HFFc6 (cell line): ENCODE data around the gene COL9A3. TPM values are rescaled to one million over a fixed set of nuclear protein-coding genes. Genes with fewer than 3 reads are reported as not detected.

ENCODE experiments used
- DNase-seq: peaks from one replicate; pipeline ENCODE4 v3.0.0-alpha.2; 2018
- H3K27ac Mint-ChIP-seq: 2 replicates; pipeline ENCODE4 v1.8.0; 2020; ENCODE audit warnings: mild to moderate bottlenecking, mixed read lengths
- H3K27me3 Mint-ChIP-seq: 2 replicates; pipeline ENCODE4 v1.8.0; 2021; ENCODE audit warnings: mild to moderate bottlenecking, moderate library complexity, mixed read lengths; ENCODE audit not compliant: insufficient read depth
- H3K36me3 Mint-ChIP-seq: 2 replicates; pipeline ENCODE4 v1.8.0; 2021; ENCODE audit warnings: low read depth, mixed read lengths
- H3K4me1 Mint-ChIP-seq: 2 replicates; pipeline ENCODE4 v1.8.0; 2020; ENCODE audit warnings: low read depth, mixed read lengths
- H3K4me3 Mint-ChIP-seq: 2 replicates; pipeline ENCODE4 v1.8.0; 2020; ENCODE audit warnings: mild to moderate bottlenecking, moderate library complexity, mixed read lengths
- H3K9me3 Mint-ChIP-seq: 2 replicates; pipeline ENCODE4 v1.8.0; 2020; ENCODE audit warnings: mild to moderate bottlenecking, mixed read lengths
- CTCF ChIP-seq: fragments of 200-600 bp; sonication (generic); IDR thresholded peaks from 2 replicates; pipeline ENCODE4 v1.5.0; 2021; ENCODE audit warnings: antibody characterized with exemption, mild to moderate bottlenecking
- total RNA-seq, 6 experiments: library from RNA; stranded (reverse); fragmentation: NEBNext Ultra II Directional; extraction: Animal tissue kit (Norgen Biotek cat#: 25700); gene quantifications; 2 replicates in 1 of 6; 3 replicates in 5 of 6; pipeline ENCODE4 v1.2.3, GENCODE V29; 2021

COL9A3 gene
- total RNA-seq, 6 experiments from 2014 or later, result 0.07 to 0.34 (median 0.09) TPM; not detected in 3

DNA sequence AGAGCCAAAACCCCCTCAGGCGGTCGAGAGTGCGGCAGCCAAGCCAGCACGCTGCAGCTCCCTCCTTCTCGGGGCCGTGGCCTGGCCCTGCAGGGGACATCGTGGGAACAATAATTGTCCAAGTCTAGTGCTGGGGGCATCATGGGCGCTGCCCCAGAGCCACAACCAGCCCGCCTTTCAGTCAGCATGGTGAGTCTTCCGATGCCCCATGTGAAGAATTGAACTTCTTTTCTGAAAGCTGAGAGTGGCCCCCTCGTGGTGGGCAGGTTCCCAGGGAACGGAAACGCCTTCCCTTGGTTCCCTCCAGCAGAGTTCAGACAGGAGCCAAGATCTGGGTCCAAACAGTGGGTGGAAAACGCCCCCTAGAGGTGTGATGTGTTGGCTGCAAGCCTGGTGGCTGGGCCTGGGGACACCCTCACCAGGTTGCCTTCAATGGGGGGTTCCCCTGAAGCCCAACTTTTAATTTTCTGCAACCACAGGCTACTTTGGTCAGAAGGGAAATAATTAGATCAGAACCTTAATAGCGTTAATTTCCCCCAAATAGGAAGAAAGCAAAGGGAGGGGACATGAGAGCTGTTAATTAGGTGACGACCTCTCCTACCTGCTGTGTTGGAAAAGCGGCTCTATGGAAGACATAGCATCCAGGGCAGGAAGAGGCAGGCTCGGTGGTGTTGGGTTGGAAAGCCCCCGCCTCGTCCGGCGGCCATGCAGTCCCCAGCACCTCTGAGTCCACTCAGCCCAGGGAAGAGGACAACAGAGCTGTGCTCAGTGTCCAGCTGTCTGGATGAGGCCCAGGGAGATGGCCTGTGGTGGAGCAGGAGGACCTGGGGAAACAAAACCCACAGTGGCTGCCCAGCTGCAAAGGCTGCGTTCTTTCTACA is 25.3 kb upstream of the COL9A3 start:
- Mint-ChIP-seq H3K36me3 (no peaks in the 10 kb centered on the region), H3K27me3 (peaks cover 3% of the 10 kb centered on the region), H3K4me1 (peaks cover 25% of the 10 kb centered on the region), H3K27ac (peak overlapping the region; percentile 88), H3K9me3 (no peaks in the 10 kb centered on the region), H3K4me3 (peak overlapping the region; percentile 67)
- DNase-seq, result peak; percentile 89
- peak; percentile 99 for TF ChIP-seq CTCF

DNA sequence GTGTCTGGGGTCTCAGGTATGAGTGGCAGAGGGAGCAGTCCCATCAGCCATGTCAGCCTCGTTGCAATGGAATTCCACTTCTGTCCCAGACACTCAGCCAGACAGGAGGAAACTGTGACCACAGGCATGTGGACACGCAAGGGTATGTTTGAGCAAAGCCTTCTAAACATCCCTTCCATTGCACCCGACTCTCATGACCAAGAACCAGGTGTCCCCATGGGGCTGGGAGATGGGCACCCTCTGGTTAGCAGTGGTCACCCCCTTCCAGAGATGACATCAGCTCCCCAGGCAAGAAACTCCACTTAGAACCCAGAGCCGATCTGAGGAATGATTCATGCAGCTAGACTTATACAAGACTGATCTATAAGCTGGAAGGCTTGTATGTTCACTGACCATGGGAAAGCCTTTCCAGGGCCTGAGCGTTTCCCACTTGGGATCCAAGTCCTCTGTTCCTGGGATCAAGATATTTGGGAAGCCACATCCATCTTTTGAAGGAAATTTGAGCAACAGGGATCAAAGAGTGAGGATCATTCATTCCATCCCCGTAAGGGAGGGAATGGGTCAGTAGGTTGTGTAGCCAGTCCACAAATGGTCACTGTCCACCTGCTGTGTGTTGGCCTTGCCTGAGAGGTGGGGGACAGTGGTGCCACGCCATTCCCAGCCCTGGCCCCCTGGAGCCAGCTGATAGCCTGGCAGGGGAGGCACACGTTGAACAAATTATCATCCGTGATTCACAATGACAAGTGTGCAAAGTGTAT is 24.5 kb upstream of the COL9A3 start:
- peak overlapping the region; percentile 88 for H3K27ac Mint-ChIP-seq
- H3K36me3 Mint-ChIP-seq, result no peaks in the 10 kb centered on the region
- peak overlapping the region; percentile 49 for H3K4me3 Mint-ChIP-seq
- peaks cover 27% of the 10 kb centered on the region for H3K4me1 Mint-ChIP-seq
- no peak for TF ChIP-seq CTCF
- peak; percentile 61 for DNase-seq
- H3K27me3 Mint-ChIP-seq, result peaks cover 3% of the 10 kb centered on the region
- no peaks in the 10 kb centered on the region for H3K9me3 Mint-ChIP-seq

DNA sequence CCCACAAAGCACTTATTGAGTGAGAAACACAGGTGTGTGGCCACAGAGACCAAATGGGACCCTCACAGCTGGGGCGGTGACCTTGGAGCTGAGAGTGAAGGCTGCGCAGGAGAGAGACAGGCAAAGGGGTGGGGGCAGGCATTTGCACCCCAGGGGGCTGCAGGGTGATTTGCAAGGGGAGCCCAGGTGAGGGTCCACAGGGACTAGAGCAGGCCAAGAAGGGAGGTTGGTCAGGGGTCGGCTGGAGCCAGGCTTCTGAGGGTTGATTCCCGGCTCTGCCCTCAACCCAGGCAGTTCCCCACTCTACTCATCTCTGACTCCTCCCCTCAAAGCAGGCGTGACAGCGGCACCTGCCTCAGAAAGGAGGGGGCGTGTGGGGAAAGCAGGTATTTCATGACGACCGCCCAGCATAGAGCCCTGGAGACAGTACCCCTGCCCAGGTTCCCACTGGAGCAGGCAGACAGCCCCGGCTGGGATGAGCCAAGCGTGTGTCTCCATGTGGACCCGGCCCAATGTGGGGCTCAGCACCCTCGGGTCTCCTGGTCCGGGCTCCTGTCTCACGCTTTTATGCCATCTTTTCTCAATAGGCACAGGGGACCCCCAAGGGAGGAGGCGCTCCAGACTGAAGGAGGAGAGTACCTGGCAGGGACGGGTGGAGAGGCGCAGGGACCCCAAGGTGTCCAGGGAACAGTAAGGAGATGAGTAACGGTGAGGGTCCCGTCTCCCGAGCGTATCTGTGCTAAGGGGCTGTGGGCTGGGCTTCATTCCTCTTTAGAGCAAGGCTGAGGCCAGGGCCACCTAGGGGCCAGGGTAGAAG is 23.7 kb upstream of the COL9A3 start:
- no peak; the same call in 1 of the 2 replicates for TF ChIP-seq CTCF
- H3K9me3 Mint-ChIP-seq, result no peaks in the 10 kb centered on the region
- H3K4me3 Mint-ChIP-seq, result peak overlapping the region; percentile 49; the same call in 1 of the 2 replicates

DNA sequence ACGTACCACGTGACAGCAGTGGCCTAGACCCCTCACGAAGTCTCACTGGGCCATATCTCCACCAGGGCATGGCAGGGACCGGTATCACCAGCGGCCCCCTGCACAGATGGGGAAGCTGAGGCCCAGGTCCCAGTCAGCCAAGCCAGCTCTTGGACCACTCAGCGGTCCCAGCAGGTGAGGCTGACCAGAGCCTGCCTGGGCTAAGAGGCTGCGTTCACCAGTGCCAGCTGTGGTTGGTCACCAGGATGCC is 23.2 kb upstream of the COL9A3 start:
- Mint-ChIP-seq H3K4me1 (peaks cover 38% of the 10 kb centered on the region), H3K27ac (peak overlapping the region; percentile 45), H3K36me3 (peaks cover 6% of the 10 kb centered on the region), H3K4me3 (peak overlapping the region; percentile 68), H3K9me3 (no peaks in the 10 kb centered on the region), H3K27me3 (peaks cover 2% of the 10 kb centered on the region; the same call in 1 of the 2 replicates)
- no peak for DNase-seq
- 0 out of 2 replicates have a peak, but pooled peaks have one; percentile 17 for TF ChIP-seq CTCF

More for the DNA sequence above, 23.7 kb upstream of the COL9A3 start:
- Mint-ChIP-seq H3K4me1 (peaks cover 33% of the 10 kb centered on the region), H3K27me3 (peaks cover 2% of the 10 kb centered on the region; the same call in 1 of the 2 replicates), H3K36me3 (peaks cover under 1% of the 10 kb centered on the region; the same call in 1 of the 2 replicates), H3K27ac (peak overlapping the region; percentile 88)
- DNase-seq, result no peak
